ENCODE data around the gene COPB1.

Gene COPB1

GRCh38 chr11:14424096-14424495 is 75.5 kb downstream of the COPB1 start:
- no peak for DNase-seq

GRCh38 chr11:14423633-14424032 is 76.0 kb downstream of the COPB1 start:
- DNase-seq = peak; percentile 68

- no peak for DNase-seq
Observed at GRCh38 chr11:14422814-14423182, 76.8 kb downstream of the COPB1 start.

- DNase-seq = no peak
Observed at GRCh38 chr11:14422052-14422813, 77.4 kb downstream of the COPB1 start.

GRCh38 chr11:14420223-14420622 is 79.4 kb downstream of the COPB1 start:
- DNase-seq = no peak

GRCh38 chr11:14418801-14419417 is 80.7 kb downstream of the COPB1 start:
- DNase-seq = no peak

GRCh38 chr11:14417617-14418374 is 81.8 kb downstream of the COPB1 start:
- no peak for DNase-seq

- no peak for DNase-seq
Observed at GRCh38 chr11:14417186-14417585, 82.4 kb downstream of the COPB1 start.

- no peak for DNase-seq
Observed at GRCh38 chr11:14414470-14415461, 84.8 kb downstream of the COPB1 start.

- DNase-seq = no peak
Observed at GRCh38 chr11:14413307-14414069, 86.1 kb downstream of the COPB1 start.

- DNase-seq = no peak
Observed at GRCh38 chr11:14411818-14412217, 87.8 kb downstream of the COPB1 start.

- DNase-seq = no peak
Observed at GRCh38 chr11:14409891-14410290, 89.7 kb downstream of the COPB1 start.

GRCh38 chr11:14408612-14409011 is 91.0 kb downstream of the COPB1 start:
- no peak for DNase-seq
